GM21528 (cell line): Measurements from ENCODE around the gene TUBB4B.

Experiments used
- ATAC-seq: cut with Tn5 transposase; IDR thresholded peaks from one replicate; pipeline ENCODE4 v1.9.1; 2021; ENCODE audit warnings: mild to moderate bottlenecking, moderate library complexity; ENCODE audit not compliant: unreplicated experiment, low FRiP score

Gene TUBB4B

GRCh38 chr9:137224830-137225694 lies 16.0 kb upstream of the TUBB4B start, which contains the start of gene CYSRT1:
Gene CYSRT1 (plus strand): TSS chr9:137225174. CDS start chr9:137225622, 448 bp downstream.
- ATAC-seq: no peak

GRCh38 chr9:137225699-137226331 lies 15.3 kb upstream of the TUBB4B start:
- ATAC-seq: no peak

- no peak for ATAC-seq
Measured at GRCh38 chr9:137226338-137227053, 14.6 kb upstream of the TUBB4B start.

- ATAC-seq: no peak
Measured at GRCh38 chr9:137227054-137227852, 13.8 kb upstream of the TUBB4B start, which contains the start of gene RNF224. Gene RNF224 (plus strand): TSS chr9:137227502. CDS start chr9:137228336, 834 bp downstream.

- no peak for ATAC-seq
Measured at GRCh38 chr9:137227853-137228505, 13.1 kb upstream of the TUBB4B start.

GRCh38 chr9:137228506-137228967 lies 12.6 kb upstream of the TUBB4B start:
- ATAC-seq: no peak

- ATAC-seq: no peak
Measured at GRCh38 chr9:137228968-137229896, 11.9 kb upstream of the TUBB4B start.

- ATAC-seq: no peak
Measured at GRCh38 chr9:137229903-137230704, 11.0 kb upstream of the TUBB4B start.

GRCh38 chr9:137230705-137231371 lies 10.2 kb upstream of the TUBB4B start, which contains the start of gene SLC34A3:
Gene SLC34A3 (plus strand): TSS chr9:137230901. CDS start chr9:137231703, 802 bp downstream.
- no peak for ATAC-seq

- no peak for ATAC-seq
Measured at GRCh38 chr9:137231372-137232039, 9.6 kb upstream of the TUBB4B start.

GRCh38 chr9:137232101-137232500 lies 9.0 kb upstream of the TUBB4B start:
- no peak for ATAC-seq

- ATAC-seq: no peak
Measured at GRCh38 chr9:137232510-137232909, 8.6 kb upstream of the TUBB4B start.

GRCh38 chr9:137233143-137233980 lies 7.7 kb upstream of the TUBB4B start:
- no peak for ATAC-seq

- ATAC-seq: no peak
Measured at GRCh38 chr9:137234055-137234697, 6.9 kb upstream of the TUBB4B start.

- no peak for ATAC-seq
Measured at GRCh38 chr9:137234758-137235423, 6.2 kb upstream of the TUBB4B start.
